Stimulated activated CD8-positive, alpha-beta memory T cell treated with anti-CD3 and anti-CD28 coated beads, Interleukin-15, amount 100 ng/mL, for 1 hour (primary cell): Measurements from ENCODE around the gene PER1.

ENCODE experiments used
- DNase-seq: peaks from one replicate; pipeline ENCODE4 v3.0.0-alpha.2; 2020; ENCODE audit warnings: low read depth

Gene PER1, protein sequence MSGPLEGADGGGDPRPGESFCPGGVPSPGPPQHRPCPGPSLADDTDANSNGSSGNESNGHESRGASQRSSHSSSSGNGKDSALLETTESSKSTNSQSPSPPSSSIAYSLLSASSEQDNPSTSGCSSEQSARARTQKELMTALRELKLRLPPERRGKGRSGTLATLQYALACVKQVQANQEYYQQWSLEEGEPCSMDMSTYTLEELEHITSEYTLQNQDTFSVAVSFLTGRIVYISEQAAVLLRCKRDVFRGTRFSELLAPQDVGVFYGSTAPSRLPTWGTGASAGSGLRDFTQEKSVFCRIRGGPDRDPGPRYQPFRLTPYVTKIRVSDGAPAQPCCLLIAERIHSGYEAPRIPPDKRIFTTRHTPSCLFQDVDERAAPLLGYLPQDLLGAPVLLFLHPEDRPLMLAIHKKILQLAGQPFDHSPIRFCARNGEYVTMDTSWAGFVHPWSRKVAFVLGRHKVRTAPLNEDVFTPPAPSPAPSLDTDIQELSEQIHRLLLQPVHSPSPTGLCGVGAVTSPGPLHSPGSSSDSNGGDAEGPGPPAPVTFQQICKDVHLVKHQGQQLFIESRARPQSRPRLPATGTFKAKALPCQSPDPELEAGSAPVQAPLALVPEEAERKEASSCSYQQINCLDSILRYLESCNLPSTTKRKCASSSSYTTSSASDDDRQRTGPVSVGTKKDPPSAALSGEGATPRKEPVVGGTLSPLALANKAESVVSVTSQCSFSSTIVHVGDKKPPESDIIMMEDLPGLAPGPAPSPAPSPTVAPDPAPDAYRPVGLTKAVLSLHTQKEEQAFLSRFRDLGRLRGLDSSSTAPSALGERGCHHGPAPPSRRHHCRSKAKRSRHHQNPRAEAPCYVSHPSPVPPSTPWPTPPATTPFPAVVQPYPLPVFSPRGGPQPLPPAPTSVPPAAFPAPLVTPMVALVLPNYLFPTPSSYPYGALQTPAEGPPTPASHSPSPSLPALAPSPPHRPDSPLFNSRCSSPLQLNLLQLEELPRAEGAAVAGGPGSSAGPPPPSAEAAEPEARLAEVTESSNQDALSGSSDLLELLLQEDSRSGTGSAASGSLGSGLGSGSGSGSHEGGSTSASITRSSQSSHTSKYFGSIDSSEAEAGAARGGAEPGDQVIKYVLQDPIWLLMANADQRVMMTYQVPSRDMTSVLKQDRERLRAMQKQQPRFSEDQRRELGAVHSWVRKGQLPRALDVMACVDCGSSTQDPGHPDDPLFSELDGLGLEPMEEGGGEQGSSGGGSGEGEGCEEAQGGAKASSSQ (N-terminal part only)

GRCh38 chr17:8152112-8152775 is at the start of gene PER1:
Gene PER1, minus strand, starts transcription at chr17:8152404. Its CDS starts 1,698 bp downstream, at chr17:8150706.
- no peak for DNase-seq

DNA sequence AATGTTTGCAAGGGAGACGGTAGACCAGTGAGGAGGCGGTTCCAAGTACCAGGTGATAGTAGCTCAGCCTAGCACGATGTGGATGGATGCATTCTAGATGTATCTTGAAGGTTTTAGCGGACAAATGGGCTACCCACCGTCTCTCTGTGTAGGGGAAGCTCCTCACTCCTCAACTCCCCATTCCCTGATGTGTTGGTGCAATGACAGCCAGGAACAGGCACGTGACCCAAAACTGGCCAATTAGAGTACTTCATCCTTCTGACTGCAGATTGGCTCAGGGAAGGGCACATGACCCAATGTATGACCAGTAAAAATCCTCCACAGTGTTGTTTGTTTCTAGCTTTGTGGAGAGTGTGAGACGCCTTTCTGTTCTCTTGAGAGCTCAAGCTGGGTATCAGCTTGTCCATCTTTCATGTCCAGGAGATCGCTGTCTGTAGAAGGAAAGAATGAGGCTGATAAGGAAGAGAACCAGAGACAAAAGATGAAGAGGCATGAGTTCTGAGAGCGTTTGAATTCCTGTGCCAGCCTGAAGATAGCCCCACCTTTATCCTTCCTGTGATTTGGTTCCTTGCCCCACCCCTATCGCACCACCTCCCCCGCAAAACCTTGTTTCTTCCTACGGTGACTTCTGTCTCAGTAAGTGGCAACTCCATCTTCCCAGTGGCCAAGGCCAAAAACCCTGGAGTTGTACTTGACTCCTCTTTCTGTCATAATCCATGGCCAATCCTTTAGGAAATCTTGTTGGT is 40.0 kb upstream of the PER1 start:
- DNase-seq: no peak

DNA sequence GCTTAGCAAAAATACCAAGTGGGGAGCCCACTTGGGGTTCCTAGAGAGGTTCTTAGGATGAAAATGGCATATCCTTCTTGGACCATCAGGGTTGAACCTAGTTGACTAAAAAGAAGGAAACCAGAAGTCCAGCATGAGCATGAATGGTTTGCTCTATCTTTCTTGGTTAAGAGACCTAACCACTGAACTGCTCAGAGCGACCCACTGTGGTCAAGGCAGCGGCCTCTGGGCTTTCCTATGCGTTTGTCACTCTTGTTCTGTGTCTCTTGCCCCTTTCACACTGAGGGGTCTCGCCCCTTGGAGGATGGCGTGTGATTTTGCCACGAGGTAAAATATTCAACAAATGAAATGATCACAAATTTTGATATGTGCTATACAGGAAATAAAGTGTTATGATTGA is 38.3 kb upstream of the PER1 start:
- no peak for DNase-seq

DNA sequence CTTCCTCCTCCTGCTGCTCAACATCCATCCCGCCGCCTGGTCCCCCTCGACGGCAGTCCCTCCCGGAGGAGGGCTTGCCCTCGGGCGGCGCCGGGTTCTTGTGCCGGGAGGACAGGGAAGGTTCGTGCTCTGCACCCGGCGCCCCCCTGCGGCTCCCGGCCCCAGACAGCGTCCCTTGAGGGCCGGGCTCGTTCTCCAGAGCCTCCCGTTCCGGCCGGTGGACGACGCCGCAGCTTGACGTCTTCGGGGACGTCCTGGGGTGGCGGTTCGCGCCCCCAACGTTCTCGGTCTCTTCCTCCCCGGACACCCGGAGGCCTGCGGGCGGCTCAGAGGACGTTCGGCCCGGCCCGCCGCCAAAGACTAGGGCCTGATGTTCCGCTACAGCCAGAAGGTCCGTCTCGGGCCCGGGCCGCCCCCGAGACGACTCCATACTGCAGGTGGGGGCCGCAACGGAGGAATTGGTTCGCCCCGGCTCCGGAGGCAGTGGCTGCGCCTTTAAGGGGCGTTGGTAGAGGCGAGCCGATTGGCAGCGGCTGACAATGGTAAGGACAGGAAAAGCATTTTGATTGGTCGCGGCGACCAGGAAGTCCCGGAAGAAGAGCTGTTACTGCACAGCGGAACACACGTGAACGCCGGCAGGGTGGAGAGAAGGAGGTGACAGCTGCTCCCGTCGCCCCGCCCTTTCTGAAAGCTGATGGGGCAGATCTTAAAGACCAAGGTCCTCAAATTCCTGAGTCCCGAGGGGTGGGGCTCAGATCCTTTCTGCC is 37.7 kb upstream of the PER1 start, which contains the start of gene BORCS6:
Gene BORCS6, minus strand, starts transcription at position 470 of the 767 bp plus-strand sequence. Its CDS starts 40 bp downstream, at position 430.
- DNase-seq: peak; percentile 82

DNA sequence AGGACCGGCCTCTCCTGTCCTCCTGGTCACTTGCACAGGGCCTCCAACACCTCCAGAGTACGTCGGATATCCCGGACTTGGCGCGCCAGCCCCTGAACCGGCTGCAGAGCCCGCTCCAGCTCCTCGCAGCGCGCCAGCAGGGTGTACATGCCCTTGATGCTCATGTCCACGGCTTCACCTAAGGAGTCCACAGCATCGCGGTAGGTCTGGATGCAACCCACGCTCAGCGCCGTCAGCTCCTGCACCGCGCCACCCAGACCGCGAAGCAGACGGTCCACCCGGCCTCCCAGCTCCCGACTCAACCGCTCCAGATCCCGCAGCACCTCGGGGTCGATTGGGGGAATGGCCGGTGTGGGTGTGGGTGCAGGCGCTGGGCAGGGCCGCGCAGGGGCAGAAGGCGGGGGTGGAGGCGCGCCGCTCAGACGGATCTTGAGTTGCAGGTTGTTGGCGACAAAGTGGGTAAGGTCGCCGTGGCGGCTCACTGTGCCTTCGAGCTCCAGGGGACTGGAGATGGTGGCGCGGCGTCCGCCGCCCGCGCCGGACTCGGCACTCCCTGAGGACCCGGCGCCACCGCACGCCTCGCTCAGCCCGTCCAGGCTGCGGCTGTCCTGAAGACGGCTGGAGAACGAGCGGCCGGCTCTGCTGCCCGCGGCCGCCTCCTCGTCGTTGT is 37.0 kb upstream of the PER1 start:
- no peak for DNase-seq

DNA sequence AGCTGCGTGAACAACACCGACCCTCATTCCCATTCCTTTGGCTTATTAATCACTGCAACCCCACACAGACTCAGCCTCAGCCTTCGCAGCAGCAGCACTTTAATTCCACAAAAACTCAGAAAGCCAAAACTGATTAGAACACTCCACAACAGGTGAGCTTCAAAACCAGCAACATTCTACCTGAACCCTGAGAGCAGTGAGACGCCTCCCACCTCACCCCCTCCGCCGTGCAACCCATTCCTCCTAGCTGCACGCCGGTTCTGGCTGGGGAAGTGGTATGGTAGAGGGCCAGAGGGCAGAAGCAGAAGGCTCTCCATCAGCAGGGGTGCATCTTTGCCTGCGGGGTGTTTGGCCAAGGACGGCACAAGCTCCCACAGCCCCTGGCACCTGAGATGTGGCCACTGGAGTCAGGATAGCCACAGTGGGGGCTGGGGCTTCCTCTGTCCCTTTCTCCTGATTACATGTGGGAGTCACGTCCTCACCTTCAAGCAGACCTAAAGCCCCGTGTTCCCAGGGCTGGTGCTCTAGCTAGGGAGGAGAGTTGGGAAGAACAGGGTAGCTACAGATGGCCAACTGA is 36.1 kb upstream of the PER1 start:
- DNase-seq: no peak

- peak; percentile 87 for DNase-seq
These were observed 35.5 kb upstream of the PER1 start for GRCh38 chr17:8187517-8188262.

DNA sequence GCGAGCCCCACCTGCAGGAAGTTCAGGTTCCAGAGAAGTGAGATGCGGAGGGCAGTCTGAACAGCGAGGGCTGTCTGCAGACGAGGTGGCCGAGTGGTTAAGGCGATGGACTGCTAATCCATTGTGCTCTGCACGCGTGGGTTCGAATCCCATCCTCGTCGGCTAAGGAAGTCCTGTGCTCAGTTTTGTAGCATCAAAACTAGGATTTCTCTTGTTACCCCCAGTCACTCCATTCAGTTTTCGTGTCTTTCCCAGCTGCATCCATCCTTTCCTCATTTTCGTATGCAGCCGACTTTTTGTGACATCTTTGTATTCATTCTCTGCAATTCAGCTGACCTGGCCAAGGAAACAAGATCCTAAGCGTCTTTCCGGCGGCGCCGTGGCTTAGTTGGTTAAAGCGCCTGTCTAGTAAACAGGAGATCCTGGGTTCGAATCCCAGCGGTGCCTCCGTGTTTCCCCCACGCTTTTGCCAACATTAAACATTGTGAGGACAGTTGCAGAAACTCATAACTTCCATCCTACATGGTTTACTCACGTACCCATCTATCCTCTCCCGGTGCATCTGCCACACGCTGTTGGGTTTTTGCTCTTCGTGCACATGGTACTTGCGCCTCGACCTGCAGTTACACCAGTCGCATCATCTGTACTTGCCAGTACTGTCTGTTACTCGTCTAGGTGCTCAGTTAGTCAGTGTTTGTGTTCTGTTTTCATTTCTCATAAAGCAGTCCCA is 34.7 kb upstream of the PER1 start:
- DNase-seq: peak; percentile 83

DNA sequence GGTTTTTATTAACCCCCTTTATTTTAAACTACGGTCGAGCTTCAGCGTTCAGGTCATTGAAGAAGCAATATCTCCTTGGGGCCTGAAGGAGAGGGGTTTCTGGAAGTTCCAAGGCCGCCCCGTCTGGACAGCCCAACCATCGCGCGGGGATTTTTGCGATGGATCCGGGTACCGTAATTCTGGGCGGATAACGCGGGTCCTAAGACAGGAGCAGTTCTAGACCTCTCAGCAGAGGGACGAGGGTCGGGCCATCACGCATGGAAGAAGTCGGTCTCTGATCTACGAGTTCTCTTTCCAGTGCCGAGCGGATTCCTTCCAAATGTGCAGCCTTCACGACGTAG is 34.2 kb upstream of the PER1 start:
- no peak for DNase-seq

DNA sequence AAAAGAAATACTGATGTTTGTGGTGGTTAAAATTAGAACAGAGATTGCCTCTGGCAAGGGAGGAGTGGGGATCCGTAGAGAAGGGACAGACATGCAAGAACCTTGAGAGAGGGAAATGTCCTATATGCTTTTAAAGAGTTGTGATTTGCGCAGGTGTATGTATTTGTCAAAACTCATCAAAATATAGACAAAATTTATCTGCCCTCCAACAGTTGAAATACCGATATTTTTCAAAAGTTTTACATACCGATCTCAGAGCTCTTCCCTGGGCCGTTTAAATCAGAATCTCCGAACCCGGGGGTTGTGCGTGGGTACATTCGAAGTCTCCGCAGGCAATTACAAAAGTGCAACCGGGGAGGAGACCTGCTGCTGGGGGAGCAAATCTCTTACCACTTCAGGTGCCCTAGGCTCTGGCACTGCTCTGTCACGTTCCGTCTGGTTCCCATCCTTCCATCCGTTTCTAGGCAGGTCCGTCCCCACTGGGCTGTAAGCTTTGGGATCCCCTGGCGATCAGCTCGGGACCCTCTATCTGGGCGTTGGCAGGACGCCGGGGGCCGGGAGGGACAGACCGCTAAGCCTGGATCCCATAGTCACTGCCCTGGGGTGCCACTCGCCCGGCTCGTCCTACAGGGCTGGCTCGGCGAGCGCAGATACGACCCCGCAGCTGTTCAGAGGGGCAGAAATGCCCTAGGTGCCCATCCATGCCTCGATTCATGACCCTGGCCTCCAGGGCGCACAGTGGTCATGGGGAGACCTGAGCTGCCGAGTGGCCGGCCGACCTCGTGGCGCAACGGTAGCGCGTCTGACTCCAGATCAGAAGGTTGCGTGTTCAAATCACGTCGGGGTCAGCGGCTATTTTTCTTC is 33.6 kb upstream of the PER1 start:
- peak; percentile 87 for DNase-seq

- no peak for DNase-seq
These were observed 25.0 kb upstream of the PER1 start for GRCh38 chr17:8176998-8177731.

- DNase-seq: no peak
These were observed 24.2 kb upstream of the PER1 start, which contains the start of gene TMEM107 for GRCh38 chr17:8176197-8176940. Gene TMEM107, minus strand, starts transcription at chr17:8176380. Its CDS starts 94 bp downstream, at chr17:8176286.

DNA sequence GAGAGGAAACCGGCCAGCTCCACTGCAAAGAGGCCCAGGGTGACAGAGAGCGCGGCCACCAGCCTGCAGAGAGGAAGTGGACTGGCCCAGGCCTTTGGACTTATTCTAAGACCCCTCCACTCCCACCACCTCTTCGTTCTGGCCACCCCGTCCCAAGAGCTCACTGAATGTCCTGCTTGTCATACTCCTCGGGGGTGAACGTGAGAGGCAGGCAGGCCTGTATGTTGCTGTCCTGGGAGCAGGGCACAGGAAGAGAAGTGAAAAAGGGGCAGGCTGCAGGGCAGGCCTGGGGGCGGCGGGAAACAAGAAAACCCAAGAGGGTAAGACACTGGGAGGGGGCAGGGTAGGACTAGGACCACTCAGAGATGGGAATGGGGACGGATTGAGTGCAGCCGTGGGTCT is 23.6 kb upstream of the PER1 start:
- no peak for DNase-seq

DNA sequence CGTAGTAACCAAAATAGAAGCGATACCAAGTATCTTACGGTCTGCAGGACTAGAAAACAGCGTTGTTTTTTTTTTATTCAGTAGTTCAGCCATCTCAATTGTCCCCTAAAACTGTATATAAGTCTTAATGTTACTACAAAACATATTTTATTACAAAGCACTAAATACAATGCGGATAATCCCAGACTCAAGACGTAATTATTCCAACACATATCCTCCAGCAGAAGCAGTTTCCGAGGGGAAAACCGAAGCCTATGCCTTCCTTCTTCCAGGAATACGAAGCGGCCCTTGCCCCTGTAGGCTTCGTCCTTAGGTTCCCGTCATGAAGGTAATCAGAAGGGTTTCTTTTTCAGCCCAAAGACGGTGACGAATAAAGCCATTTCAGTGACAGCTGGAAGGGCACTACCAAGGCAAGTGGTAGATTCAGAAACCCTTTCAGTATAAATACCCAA is 21.7 kb upstream of the PER1 start:
- no peak for DNase-seq
